Fibroblast of the aortic adventitia (primary cell): ENCODE results near the gene ZMIZ1. TPM values are rescaled to one million over a fixed set of nuclear protein-coding genes. Genes with fewer than 3 reads are reported as not detected.

Source experiments
- DNase-seq: peaks from one replicate; pipeline ENCODE4 v3.0.0-alpha.2; 2010; ENCODE audit warnings: low read depth
- H3K4me3 ChIP-seq: 2 replicates; pipeline ENCODE4 v1.5.1; 2011; ENCODE audit warnings: low read depth, mild to moderate bottlenecking, control low read depth, low read length, moderate library complexity
- total RNA-seq: library from RNA; depleted of rRNA; stranded (reverse); fragments of >200 nt; gene quantifications from 2 replicates; pipeline ENCODE4 v1.2.3, GENCODE V29; 2012; ENCODE audit warnings: low replicate concordance
- TF ChIP-seq, protein P1 (sequence below): IDR thresholded peaks from 2 replicates; pipeline ENCODE4 v1.5.1; 2011; ENCODE audit warnings: mild to moderate bottlenecking, low read length, control low read depth, inconsistent platforms; ENCODE audit not compliant: insufficient read depth

Gene ZMIZ1
- total RNA-seq, 1 donor: 28.1 TPM

DNA sequence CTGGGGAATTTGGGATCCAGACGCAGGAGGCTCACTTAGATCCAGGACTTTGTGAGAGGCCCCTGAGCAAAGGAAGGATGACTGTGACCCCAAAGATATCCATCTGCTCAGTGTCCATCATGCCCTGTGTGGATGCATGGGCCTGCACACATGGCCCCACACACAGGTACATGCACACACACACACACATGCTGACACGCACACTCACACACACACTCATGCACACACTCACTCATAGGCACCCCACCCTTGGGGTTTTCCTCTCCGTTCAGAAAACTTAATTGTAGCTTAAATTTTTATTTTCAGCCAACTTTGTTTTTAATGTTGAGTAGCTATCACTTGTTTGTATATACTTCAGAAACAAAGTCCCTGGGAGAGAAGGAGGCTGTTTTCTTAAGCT, 184.9 kb downstream of the ZMIZ1 start:
- no peak overlapping the region for H3K4me3 ChIP-seq
- DNase-seq: no peak
- TF ChIP-seq, protein P1, sequence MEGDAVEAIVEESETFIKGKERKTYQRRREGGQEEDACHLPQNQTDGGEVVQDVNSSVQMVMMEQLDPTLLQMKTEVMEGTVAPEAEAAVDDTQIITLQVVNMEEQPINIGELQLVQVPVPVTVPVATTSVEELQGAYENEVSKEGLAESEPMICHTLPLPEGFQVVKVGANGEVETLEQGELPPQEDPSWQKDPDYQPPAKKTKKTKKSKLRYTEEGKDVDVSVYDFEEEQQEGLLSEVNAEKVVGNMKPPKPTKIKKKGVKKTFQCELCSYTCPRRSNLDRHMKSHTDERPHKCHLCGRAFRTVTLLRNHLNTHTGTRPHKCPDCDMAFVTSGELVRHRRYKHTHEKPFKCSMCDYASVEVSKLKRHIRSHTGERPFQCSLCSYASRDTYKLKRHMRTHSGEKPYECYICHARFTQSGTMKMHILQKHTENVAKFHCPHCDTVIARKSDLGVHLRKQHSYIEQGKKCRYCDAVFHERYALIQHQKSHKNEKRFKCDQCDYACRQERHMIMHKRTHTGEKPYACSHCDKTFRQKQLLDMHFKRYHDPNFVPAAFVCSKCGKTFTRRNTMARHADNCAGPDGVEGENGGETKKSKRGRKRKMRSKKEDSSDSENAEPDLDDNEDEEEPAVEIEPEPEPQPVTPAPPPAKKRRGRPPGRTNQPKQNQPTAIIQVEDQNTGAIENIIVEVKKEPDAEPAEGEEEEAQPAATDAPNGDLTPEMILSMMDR: no peak

DNA sequence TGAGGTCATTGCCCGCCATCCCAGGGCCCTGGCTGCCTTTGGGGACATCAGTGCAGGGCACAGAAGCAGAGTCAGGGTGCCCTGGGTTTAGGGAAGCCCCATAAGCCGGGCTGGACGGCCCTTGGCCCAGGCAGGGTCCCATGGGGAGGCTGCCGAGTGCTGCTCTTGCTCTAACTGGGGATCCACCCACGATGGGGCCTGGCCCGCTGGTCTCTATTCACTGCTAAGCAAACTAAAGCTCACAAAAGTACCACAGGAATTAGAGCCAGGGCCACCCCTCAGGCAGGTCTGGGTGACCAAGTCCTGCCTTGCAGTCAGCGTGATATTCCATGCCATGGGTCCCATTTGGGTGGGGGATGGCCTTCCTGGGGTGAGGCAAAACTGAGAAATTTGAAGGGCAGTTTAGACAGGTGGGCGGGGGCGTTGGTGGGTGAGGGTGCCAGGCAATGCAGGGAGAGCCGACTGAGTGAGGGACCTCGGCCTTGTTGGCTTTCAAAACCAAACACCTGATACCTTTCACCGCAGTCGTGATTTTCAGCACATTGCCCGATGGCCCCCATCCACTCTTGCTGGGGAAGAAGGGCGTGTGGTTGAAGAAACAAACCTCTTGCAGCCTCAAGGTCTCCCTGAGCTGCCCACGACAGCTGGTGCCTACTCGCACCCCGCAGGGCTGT, 185.7 kb downstream of the ZMIZ1 start:
- TF ChIP-seq, protein P1: no peak
- no peak for DNase-seq
- H3K4me3 ChIP-seq: no peak overlapping the region

DNA sequence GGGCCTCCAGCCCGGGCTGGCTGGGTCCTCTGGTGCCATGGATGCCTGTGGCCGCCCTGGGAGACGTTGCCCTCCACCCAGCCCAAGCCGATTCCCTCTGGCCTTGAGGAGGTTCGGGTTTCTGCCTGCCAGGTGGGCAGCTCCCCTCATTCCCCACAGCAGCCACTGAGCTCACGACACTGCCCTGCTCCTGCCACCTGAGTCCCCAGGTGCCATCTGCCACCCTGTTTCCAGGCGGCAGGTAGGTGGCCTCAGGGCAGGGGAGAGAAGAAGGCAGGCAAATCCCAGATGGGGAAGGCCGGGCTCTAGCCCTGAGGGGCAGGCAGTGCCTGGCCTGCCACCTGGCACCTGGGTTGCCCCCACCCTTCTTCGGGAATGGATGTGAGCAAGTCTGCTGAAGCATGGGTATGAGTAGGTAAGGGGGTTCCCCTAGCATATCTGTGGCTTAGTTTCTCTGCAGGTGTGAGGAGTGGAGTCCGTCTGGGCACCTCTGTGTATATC, 186.3 kb downstream of the ZMIZ1 start:
- TF ChIP-seq, protein P1: no peak
- no peak for DNase-seq
- no peak overlapping the region for H3K4me3 ChIP-seq

DNA sequence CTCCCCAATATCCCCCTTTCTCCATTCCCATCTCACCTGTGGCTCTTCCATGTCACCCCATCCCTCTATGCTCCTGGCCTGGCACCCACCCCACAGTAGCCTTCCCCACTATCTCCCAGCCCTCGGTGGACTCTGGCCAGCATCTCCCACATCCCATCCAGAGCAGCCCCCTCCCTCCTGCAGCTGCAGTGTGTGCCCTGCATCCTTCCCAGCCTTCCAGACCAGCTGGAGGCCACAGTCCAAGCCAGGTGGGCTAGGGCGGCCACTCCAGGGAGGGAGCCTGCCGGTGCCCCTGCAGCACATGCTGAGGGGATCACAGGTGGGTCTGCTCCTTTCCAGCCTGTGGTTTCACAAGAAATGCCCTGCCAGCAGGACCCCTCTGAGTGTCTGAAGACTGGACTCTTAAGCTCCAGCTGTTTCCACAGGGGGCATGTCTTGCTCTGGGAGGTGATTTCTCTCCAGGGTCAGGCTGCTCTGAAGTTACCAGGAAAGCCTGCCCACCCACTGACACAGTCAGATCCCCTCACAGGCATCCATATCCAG, 187.6 kb downstream of the ZMIZ1 start:
- no peak overlapping the region for H3K4me3 ChIP-seq
- TF ChIP-seq, protein P1: no peak
- no peak for DNase-seq

DNA sequence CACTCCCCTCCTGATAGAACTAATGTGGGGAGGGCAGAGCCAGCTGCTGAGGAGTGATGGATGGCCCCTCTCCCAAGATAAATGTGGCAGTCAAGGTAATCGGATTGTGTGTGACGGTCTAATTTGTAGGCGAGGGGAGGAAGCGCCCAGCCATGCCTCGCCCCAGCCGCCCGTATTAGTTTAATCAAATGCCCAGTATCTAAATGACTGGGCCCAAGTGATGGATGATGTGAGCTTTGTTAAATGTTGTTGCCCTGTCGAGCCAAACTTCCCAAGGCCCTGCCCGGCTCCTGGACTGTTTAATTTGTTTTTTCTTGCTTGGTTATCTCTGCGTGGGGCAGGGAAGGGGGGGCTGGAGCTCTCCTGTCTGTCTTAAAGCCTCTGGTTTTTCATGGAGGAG, 190.1 kb downstream of the ZMIZ1 start:
- TF ChIP-seq, protein P1: no peak
- H3K4me3 ChIP-seq: no peak overlapping the region
- DNase-seq: no peak

DNA sequence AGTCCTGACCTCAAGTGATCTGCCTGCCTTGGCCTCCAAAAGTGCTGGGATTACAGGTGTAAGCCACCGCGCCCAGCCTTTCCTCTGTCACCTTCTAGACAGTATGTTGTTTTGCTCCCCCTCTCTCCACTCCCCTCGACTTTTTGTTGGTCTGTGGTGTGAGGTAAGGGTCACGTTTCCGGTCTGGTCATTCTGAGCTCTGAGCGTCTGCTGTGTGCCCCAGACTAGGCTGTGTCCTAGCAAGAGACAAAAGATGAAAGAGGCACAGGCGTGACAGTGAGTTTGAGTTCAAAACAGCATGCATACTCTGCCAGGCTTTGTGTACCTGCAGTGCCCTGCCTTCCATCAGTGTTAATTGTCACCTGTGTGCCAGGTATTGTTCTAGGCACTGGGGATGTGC, 191.1 kb downstream of the ZMIZ1 start:
- TF ChIP-seq, protein P1: no peak
- DNase-seq: no peak
- H3K4me3 ChIP-seq: no peak overlapping the region
